Mammary epithelial cell (primary cell): ENCODE results near the gene VAMP5.

Experiments used
- CTCF ChIP-seq, 2 donors: IDR thresholded peaks in 1 of 2; conservative IDR thresholded peaks in 1 of 2; 2 replicates each; pipeline ENCODE4 v1.5.1; 2011 to 2012; ENCODE audit warnings: inconsistent platforms in 2 of 2, low read length in 2 of 2, mild to moderate bottlenecking in 2 of 2, control low read depth in 1 of 2, low read depth in 1 of 2; ENCODE audit not compliant: insufficient read depth in 1 of 2; ENCODE audit errors: extremely low read depth in 1 of 2
- EZH2 ChIP-seq: IDR thresholded peaks from 2 replicates; pipeline ENCODE4 v1.6.1; 2012; ENCODE audit warnings: low read length, inconsistent platforms, borderline replicate concordance

- TF ChIP-seq CTCF (conservative IDR thresholded peaks at IDR 0.05 in 1 of 2, IDR thresholded peaks at IDR 0.05 in 1 of 2; ENCODE audit: extremely low read depth in 1 of 2, insufficient read depth in 1 of 2, low read depth in 1 of 2, low read length in 2 of 2) (no peak), EZH2 (no peak)
Measured at GRCh38 chr2:85548608-85548900, 35.7 kb upstream of the VAMP5 start.
